ENCODE data around the gene SYDE2. TPM values are rescaled to one million over a fixed set of nuclear protein-coding genes. Genes with fewer than 3 reads are reported as not detected.

The SYDE2 gene
- total and polyA plus RNA-seq, 9 of the 15 experiments (the other 6 are each of a cell fraction or from before 2014, with no cell fraction given) = 0.39 to 8.7 (median 4.5) TPM

- TF ChIP-seq ZBTB7A (IDR thresholded peaks at IDR 0.05; ENCODE audit: borderline replicate concordance, control insufficient read depth, low read depth, low read length) (no peak), MBD2 (IDR thresholded peaks at IDR 0.05; ENCODE audit: borderline replicate concordance, low read depth) (no peak), SAFB (IDR thresholded peaks at IDR 0.05; ENCODE audit: borderline replicate concordance, low read depth, low read length) (no peak), ZNF76 (CRISPR knock-in tag; IDR thresholded peaks at IDR 0.05; ENCODE audit: borderline replicate concordance) (no peak), RREB1 (CRISPR knock-in tag; IDR thresholded peaks at IDR 0.05) (no peak)
- TF ChIP-seq, protein P1, sequence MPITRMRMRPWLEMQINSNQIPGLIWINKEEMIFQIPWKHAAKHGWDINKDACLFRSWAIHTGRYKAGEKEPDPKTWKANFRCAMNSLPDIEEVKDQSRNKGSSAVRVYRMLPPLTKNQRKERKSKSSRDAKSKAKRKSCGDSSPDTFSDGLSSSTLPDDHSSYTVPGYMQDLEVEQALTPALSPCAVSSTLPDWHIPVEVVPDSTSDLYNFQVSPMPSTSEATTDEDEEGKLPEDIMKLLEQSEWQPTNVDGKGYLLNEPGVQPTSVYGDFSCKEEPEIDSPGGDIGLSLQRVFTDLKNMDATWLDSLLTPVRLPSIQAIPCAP (CRISPR knock-in tag; IDR thresholded peaks at IDR 0.05; ENCODE audit: borderline replicate concordance) = no peak
Observed at GRCh38 chr1:85158910-85159309, 41.9 kb downstream of the SYDE2 start (continued).
